ENCODE data around the gene PTPRCAP.

DNA sequence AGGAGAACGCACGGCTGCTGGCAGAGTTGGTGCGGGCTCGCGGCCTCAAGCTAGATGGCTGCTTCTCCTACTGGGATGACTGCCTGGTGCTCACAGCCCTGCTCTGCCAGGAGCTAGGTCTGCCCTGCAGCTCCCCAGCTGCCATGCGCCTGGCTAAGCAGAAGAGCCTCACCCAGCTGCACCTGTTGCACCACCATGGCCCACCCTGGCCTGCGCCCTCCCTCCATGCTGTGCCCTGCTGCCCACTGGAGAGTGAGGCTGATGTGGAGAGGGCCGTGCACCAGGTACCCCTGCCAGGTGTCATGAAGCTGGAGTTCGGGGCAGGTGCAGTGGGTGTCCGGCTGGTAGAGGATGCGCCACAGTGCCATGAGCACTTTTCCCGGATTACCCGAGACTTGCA, 14.0 kb downstream of the PTPRCAP start:
- TF ChIP-seq EZH2 (IDR thresholded peaks at IDR 0.05; ENCODE audit: borderline replicate concordance, insufficient read depth, low read depth, low read length, poor library complexity, severe bottlenecking) (no peak), CTCF (IDR thresholded peaks at IDR 0.05) (no peak)
